GM04503 (cell line): ENCODE measurements around the gene FLYWCH2.
A peak's percentile ranks its signal among the peaks of the same experiment; 100 is the strongest.

Source experiments
- DNase-seq: peaks from one replicate; pipeline ENCODE4 v3.0.0-alpha.2; 2012; ENCODE audit warnings: low read depth

FLYWCH2 gene

DNA sequence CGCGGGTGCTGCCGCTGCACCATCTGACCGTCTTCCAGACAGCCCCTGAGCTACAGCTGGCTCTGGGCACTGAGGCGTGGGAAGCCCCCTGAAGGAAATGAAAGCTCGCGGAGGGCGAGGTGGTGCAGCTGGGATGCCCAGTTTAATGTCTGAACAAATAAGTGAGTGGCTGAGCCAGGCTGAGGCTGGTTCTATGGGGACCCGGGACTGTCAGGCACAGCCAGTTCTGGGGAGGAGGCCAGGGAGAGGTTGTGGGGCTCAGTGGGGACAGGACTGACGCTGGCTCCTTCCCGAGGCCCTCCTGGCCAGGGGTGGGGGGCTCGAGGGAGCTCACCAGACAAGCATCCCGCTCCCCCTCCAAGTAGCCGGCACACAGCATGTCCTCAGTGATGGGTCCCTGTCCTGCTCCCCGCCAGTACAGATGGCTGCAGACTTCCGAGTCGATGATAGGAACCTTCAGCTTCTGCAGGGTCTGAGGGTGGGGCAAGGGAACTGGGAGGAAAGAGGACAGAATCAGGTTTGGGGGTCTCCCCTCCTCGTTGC, 29.4 kb upstream of the FLYWCH2 start:
- DNase-seq: no peak

- no peak for DNase-seq
Observed at GRCh38 chr16:2854700-2855309, 28.2 kb upstream of the FLYWCH2 start.

DNA sequence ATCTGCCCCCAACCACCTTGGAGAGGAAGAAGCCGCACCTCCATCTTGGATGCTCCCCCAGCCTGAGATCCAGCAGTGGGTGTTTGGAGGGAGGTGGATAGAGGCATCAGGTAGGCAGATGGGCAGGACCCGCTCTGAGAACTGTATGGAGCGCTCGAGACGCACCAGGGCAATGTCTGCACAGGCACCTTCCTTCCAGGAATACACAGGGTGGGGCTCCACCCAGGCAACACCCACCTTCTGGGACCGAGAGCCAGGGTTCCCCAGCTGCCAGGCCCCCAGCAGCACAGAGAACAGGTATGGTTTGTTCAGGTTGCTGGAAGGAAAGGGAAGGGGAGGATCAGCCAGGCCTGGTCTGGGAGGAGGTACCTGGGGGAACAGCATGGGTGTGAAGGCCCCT, 27.5 kb upstream of the FLYWCH2 start:
- no peak for DNase-seq

DNA sequence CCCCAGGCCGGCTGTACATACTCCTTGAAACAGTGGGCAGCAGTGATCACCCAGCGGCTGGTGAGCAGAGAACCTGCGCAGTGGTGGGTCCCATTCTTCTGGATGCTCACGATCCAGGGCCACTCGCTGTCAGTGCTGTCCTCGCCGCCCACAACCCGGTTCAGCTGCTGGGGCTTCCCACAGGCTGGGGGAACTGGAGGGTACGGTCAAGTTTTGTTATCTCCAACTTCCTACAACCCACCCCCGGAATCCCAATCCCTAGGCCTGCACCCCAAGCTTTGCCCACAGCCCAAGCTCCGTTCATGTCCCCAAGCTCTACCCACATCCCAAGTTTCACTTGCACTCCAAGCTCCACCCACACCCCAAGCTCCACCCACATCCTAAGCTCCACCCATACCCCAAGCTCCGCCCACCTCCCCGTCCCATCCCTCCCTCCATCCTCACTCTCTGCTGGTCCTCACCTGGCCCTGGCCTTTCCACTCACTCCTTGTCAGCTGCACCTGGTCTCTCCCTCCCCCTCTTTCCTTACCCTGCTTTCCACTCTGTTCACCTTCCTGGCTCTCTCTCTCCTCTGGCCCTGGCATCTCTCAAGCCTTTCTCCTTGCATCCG, 26.8 kb upstream of the FLYWCH2 start:
- no peak for DNase-seq

GRCh38 chr16:2856686-2857450, 26.1 kb upstream of the FLYWCH2 start:
- DNase-seq: no peak

GRCh38 chr16:2857451-2858244, 25.4 kb upstream of the FLYWCH2 start, which contains the start of gene PRSS22:
Gene PRSS22 (minus strand): TSS chr16:2858170. CDS start chr16:2858104, 66 bp downstream.
- DNase-seq: no peak

- DNase-seq: no peak
Observed at GRCh38 chr16:2858245-2859025, 24.6 kb upstream of the FLYWCH2 start.

DNA sequence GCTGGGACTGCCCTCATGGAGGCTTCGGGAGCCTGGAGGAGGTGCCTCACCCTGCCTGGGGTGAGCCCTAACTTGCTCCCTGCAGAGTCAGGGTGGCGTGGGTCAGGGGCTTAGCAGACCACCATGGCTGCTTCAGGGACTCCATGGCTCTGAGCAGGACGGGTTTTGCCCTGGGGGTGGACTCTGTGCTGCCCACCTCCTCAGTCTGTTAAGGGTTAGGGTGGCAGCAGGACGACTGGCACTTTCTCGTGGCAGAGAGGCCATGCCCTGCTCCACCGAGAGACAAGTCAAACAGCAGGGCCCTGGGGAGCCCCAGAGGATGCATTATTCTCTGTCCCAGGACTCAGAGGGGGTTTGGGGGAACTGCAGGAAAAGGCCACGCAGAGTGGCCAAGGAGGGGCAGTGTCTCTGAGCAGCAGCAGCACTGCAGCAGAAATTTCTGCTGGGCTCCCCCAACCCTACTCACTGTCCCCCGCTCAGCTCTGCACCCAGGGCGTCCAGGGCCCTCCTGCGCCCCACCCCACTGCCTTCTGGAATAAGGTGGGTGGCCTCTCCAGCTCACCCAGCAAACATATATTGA, 23.2 kb upstream of the FLYWCH2 start:
- DNase-seq: no peak

DNA sequence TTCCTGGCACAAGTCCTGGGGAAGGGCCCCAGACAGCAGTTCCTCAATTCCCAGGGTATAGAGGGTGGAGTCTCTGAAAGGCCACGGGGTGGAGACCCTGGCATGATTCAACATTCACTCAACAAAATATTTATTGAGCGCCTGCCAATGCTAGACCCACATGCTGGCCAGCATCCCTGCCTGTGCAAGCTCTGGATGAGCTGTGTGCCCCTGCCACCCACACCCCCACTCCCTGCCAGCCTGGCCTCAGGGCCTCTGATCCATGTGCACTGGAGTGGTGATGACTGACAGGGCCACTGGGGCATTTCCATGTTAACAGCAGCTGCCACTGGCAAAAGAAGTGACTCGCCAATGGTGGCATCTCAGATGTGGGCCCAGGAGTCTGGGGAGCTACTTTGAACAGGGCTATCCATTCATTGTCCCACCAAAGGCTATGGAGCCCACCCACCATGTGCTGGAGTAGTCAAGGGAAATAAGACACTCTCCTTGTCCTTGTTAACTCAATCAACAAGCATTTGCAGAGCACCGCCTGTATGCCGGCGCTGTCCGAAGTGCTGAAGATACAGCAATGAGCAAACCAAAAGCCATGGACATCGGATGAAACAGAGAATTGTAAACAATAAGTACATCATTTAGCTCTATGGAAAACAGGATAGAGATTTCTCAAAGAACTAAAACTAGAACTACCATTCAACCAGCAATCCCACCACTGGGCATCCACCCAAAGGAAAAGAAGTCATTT, 22.0 kb upstream of the FLYWCH2 start:
- DNase-seq: no peak

DNA sequence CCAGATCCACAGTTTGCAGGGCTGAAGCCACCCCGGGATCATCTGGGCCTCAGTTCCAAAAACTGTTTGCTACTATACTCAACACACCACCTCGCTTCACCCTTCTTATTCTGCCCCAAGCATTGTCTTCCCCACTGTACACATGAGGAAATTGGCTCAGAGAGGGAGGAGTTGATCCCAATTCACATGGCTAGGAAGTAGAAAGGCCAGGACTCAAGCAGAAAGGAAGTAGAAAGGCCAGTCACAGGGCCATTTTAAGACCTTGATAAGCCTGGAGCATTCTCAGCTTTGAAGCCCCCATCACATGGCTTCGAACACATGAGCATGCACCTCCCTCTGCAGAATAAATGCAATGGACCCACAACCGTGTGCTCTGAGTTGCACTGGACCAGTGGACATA, 17.4 kb upstream of the FLYWCH2 start:
- no peak for DNase-seq

- DNase-seq: no peak
Observed at GRCh38 chr16:2866431-2866830, 16.6 kb upstream of the FLYWCH2 start.

DNA sequence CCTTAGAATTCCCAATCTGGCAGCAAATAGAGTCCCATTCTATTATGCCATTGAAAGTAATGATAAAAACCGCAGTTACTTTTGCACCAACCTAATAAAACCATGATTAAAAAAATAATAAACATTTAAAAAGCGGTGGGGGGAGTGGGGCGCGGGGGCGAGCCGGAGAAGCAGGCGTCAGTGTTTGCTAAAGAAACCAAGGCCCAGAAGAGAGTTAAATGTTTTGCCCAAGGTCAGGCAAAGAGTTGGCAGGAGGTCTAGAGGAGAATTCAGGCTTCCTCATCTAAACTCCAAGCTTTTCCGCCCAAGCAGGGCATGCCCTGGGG, 15.4 kb upstream of the FLYWCH2 start:
- no peak for DNase-seq

DNA sequence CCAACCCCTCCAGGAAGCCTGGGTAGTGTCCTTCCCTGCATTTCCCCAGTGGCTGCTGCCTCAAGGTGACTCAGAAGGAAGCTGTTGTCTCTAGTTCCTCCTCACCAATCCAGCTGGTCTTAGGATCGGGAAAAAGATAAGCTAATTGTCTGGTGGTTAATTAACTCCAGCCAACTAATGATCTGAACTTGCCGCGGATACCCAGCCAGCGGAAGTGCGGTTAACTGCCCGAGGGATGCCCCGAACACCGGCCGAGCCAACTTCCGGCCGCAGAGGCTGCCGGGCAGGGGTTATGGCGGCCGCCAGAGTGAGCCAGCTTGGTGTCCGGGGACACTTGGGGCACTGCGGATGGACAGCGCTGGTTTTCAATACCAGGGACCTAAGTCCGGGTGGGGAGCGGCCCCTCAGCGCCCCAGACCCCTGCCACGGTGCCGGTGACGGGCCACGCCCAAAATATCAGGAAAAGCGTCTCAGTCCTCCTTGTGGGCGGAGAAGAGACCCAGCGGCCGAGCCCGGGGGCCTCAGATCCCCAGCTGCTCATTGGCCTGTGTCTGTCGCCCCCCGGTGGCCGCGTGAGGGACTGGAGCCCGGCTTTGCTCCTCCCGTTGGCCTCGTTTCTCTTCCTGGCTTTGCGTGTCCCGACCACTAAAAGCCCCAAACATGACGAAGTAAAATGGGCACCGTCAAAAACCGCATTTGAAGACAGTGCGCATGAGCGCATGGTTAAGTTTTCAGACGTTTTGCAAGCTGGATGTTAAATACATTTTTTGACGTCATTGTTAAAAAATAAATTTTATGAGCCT, 14.8 kb upstream of the FLYWCH2 start:
- peak; percentile 58 for DNase-seq

DNA sequence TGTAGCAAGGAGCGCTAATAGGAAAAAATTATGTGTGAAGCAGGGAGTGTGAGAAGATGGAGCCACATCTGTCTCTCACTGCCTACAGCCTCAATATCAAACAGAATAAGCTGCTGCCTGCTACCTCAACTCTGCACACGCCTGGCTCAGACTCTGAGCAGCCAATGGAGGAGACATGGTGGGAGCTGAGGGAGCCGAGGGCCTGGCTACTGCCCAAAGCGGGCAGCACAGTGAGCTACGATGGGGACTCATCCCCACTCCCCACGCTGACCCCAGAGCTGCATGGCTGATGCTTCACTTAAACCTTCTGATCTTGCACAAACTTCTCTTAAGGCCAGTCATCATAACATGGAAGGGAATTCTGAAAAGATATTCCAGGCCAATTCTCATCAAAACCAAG, 11.1 kb upstream of the FLYWCH2 start:
- no peak for DNase-seq

GRCh38 chr16:2874032-2874911, 8.7 kb upstream of the FLYWCH2 start:
- DNase-seq: no peak

DNA sequence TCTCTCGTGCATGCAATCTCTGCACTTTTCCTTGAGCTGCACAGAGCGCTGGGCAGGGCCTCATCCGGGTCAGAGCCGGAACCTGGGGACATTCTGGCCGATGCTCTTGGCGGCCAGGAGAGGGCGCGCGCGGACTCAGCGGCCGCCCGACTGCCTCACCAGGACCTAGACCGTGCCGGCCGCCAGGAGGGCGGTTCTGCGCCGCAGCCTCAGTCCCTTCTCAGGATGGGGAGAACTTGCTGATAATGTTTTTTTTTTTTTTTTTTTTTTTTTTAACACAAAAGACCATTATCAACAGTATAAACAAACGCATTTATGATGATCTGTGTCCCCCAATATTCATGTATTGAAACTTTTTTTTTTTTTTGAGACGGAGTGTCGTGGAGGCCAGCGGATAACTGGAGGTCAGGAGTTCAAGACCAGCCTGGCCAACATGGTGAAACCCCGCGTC, 8.1 kb upstream of the FLYWCH2 start:
- no peak for DNase-seq

GRCh38 chr16:2879854-2880508, 3.0 kb upstream of the FLYWCH2 start:
- no peak for DNase-seq
